MCF 10A (cell line): Measurements from ENCODE around the gene TMEM253. TPM values are rescaled to one million over a fixed set of nuclear protein-coding genes. Genes with fewer than 3 reads are reported as not detected.

Source experiments
- BruUV-seq: library from RNA; stranded (reverse); fragments of 400-500 nt; replicated peaks from 2 replicates; lab custom pipeline; 2021; lab: Mats Ljungman, UMichigan
- CTCF ChIA-PET: fragments of 300-600 bp; sonication (Branson Sonifier 250); formaldehyde crosslinking; extraction: SDS; loops from one replicate; lab custom pipeline; 2021; ENCODE audit warnings: antibody characterized with exemption, inconsistent platforms; lab: Yijun Ruan, JAX
- POLR2A ChIA-PET: fragments of 300-600, 350-650 bp; sonication (Branson Sonifier 250); formaldehyde crosslinking; extraction: SDS; loops from one replicate; lab custom pipeline; 2020; ENCODE audit warnings: antibody characterized with exemption, inconsistent platforms; lab: Yijun Ruan, JAX
- DNase-seq: peaks from one replicate; pipeline ENCODE4 v3.0.0-alpha.2; 2018; ENCODE audit not compliant: unreplicated experiment
- H3K27ac Mint-ChIP-seq: one replicate; pipeline ENCODE4 v1.8.0; 2022; ENCODE audit warnings: mild to moderate bottlenecking, low read depth, mixed read lengths; ENCODE audit not compliant: unreplicated experiment
- H3K27me3 Mint-ChIP-seq: one replicate; pipeline ENCODE4 v1.8.0; 2022; ENCODE audit warnings: mixed read lengths; ENCODE audit not compliant: insufficient read depth, unreplicated experiment
- H3K36me3 Mint-ChIP-seq: one replicate; pipeline ENCODE4 v1.8.0; 2022; ENCODE audit warnings: mild to moderate bottlenecking, moderate library complexity, mixed read lengths; ENCODE audit not compliant: insufficient read depth, unreplicated experiment
- H3K4me1 Mint-ChIP-seq: one replicate; pipeline ENCODE4 v1.8.0; 2022; ENCODE audit warnings: mixed read lengths; ENCODE audit not compliant: insufficient read depth, unreplicated experiment
- H3K4me3 Mint-ChIP-seq: one replicate; pipeline ENCODE4 v1.8.0; 2022; ENCODE audit warnings: mild to moderate bottlenecking, moderate library complexity, mixed read lengths; ENCODE audit not compliant: unreplicated experiment
- H3K9me3 Mint-ChIP-seq: one replicate; pipeline ENCODE4 v1.8.0; 2022; ENCODE audit warnings: mixed read lengths; ENCODE audit not compliant: unreplicated experiment
- CTCF ChIP-seq: fragments of 200-600 bp; IDR thresholded peaks from one replicate; pipeline ENCODE4 v1.8.0; 2022; ENCODE audit warnings: antibody characterized with exemption, mild to moderate bottlenecking; ENCODE audit not compliant: unreplicated experiment
- intact Hi-C: fragments of 100-400 bp; cut with micrococcal nuclease; formaldehyde crosslinking; loops from 2 replicates; pipeline ENCODE4 v1.14.1; 2022
- total RNA-seq: library from RNA; stranded (reverse); gene quantifications from 2 replicates; pipeline ENCODE4 v1.2.3, GENCODE V29; 2022

TMEM253 gene
- total RNA-seq, 1 experiment from 2014 or later = 1.6 TPM

GRCh38 chr14:21066882-21067502, 33.9 kb upstream of the TMEM253 start:
- Mint-ChIP-seq H3K27me3 (peaks cover 11% of the 10 kb centered on the region), H3K9me3 (no peaks in the 10 kb centered on the region), H3K27ac (no peak overlapping the region), H3K4me1 (peaks cover 18% of the 10 kb centered on the region), H3K4me3 (no peak overlapping the region), H3K36me3 (peaks cover 5% of the 10 kb centered on the region)
- TF ChIP-seq CTCF = peak; percentile 37
- intact Hi-C loops = loop anchor here (1.0 to 10.0 kb wide), 4 partner anchors 25 to 490 kb away; no protein-coding TSS in a partner anchor
- no TSS peak for BruUV-seq
- ChIA-PET CTCF (interaction anchor here (0.6 to 4.8 kb wide), 27 partner anchors 9 to 995 kb away, joined by 3 to 127 read pairs (median 4); partner anchors contain the start of genes NDRG2, RNASE7 and TMEM253), POLR2A (interaction anchor here (0.8 to 2.6 kb wide), 4 partner anchors 9 to 38 kb away, joined by 3 to 14 read pairs (median 6); partner anchors contain the start of gene RNASE8)
- DNase-seq = peak; percentile 36

GRCh38 chr14:21068521-21069387, 32.1 kb upstream of the TMEM253 start:
- CTCF ChIA-PET = interaction anchor here (0.6 to 4.8 kb wide), 23 partner anchors 13 to 640 kb away, joined by 3 to 127 read pairs (median 3); partner anchors contain the start of genes RNASE7 and TMEM253
- peak; percentile 64 for DNase-seq
- intact Hi-C loops = loop anchor here (1.0 to 10.0 kb wide), 3 partner anchors 36 to 489 kb away; no protein-coding TSS in a partner anchor
- POLR2A ChIA-PET = interaction anchor here (0.6 to 1.2 kb wide), 7 partner anchors 17 to 39 kb away, joined by 3 to 8 read pairs (median 4); no protein-coding TSS in a partner anchor
- H3K4me3 Mint-ChIP-seq = peak overlapping the region; percentile 83
- TF ChIP-seq CTCF = peak; percentile 24
- no TSS peak for BruUV-seq
- H3K27ac Mint-ChIP-seq = no peak overlapping the region
- H3K36me3 Mint-ChIP-seq = peaks cover 12% of the 10 kb centered on the region
- H3K4me1 Mint-ChIP-seq = peaks cover 26% of the 10 kb centered on the region
- peaks cover 11% of the 10 kb centered on the region for H3K27me3 Mint-ChIP-seq
- no peaks in the 10 kb centered on the region for H3K9me3 Mint-ChIP-seq

GRCh38 chr14:21069388-21070082, 31.3 kb upstream of the TMEM253 start:
- no TSS peak for BruUV-seq
- Mint-ChIP-seq H3K36me3 (peaks cover 12% of the 10 kb centered on the region), H3K9me3 (no peaks in the 10 kb centered on the region), H3K4me3 (peak overlapping the region; percentile 83), H3K4me1 (peaks cover 26% of the 10 kb centered on the region), H3K27ac (peak overlapping the region; percentile 54), H3K27me3 (peaks cover 11% of the 10 kb centered on the region)
- CTCF ChIA-PET = interaction anchor here (0.7 to 5.3 kb wide), 17 partner anchors 12 to 396 kb away, joined by 3 to 127 read pairs (median 11); partner anchors contain the start of genes RNASE7 and TMEM253
- TF ChIP-seq CTCF = no peak
- intact Hi-C loops = loop anchor here (5.0 to 10.0 kb wide), 2 partner anchors 65 to 488 kb away; no protein-coding TSS in a partner anchor
- no peak for DNase-seq
- POLR2A ChIA-PET = interaction anchor here (1.5 to 3.7 kb wide), 3 partner anchors 17 to 55 kb away, joined by 4 to 38 read pairs (median 9); no protein-coding TSS in a partner anchor
